ENCODE data around the gene PCCA. TPM values are rescaled to one million over a fixed set of nuclear protein-coding genes. Genes with fewer than 3 reads are reported as not detected.

Gene PCCA
- total and polyA plus RNA-seq, 2 donors (not counting 1 experiment from before 2014, with no cell fraction given), result 4.8 to 17.4 TPM

DNA sequence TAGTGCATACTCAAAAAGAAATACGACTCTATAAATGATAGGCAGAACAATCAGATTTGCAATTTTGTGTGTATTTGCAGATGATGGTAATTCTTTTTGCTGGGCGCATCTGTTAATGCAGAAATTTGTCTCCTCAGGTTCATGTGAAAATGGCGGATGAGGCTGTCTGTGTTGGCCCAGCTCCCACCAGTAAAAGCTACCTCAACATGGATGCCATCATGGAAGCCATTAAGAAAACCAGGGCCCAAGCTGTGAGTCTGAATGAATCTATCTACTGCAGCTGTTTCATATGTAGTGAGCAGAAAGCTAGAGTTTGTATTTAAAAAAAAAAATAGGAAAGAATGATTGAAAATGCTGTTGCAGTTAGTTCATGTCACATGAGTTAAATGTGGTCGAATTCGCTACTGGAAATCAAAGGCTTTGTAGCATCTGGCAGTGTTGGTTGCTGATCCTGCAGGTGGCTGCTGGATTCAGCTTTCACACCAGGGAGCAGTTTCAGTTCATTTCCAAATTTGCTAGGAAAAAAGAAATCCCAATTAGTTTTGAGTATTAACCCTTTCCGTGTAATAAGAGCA, 66.0 kb downstream of the PCCA start:
- ChIA-PET CTCF (no interaction called here), POLR2A (no interaction called here)
- H3K27ac Mint-ChIP-seq, result no peak overlapping the region
- H3K4me1 Mint-ChIP-seq, result no peaks in the 10 kb centered on the region
- H3K27me3 Mint-ChIP-seq, result no peaks in the 10 kb centered on the region
- Histone ChIP-seq H3K4me2 (replicated peaks; ENCODE audit: low read depth, low read length, poor library complexity, severe bottlenecking) (no peak overlapping the region), H3K27me3 (replicated peaks in 1 of 4; ENCODE audit: control extremely low read depth in 1 of 4, control insufficient read depth in 3 of 4, insufficient read depth in 4 of 4, low read length in 3 of 4) (no peaks in the 10 kb centered on the region), H3K79me2 (ENCODE audit: control insufficient read depth, insufficient read depth, low read length) (no peaks in the 10 kb centered on the region), H3K36me3 (replicated peaks in 1 of 2; ENCODE audit: control extremely low read depth in 1 of 2, control insufficient read depth in 1 of 2, extremely low read depth in 1 of 2, insufficient read depth in 2 of 2, low read length in 1 of 2) (peaks cover 0 to 4% of the 10 kb centered on the region in 2 experiments), H2AFZ (ENCODE audit: insufficient read depth, low read depth, low read length, poor library complexity, severe bottlenecking) (no peak overlapping the region), H3K4me3 (ENCODE audit: control extremely low read depth in 1 of 5, extremely low read depth in 1 of 5, insufficient read depth in 1 of 5, low read depth in 2 of 5, low read length in 4 of 5) (no peak overlapping the region), H3K27ac (ENCODE audit: low read length in 2 of 2) (no peak overlapping the region), H3K9ac (ENCODE audit: low read length) (no peak overlapping the region), H3K9me3 (ENCODE audit: control extremely low read depth in 1 of 3, control insufficient read depth in 2 of 3, insufficient read depth in 1 of 3, low read length in 2 of 3) (no peaks in the 10 kb centered on the region), H3K4me1 (ENCODE audit: control insufficient read depth in 2 of 2, insufficient read depth in 2 of 2, low read length in 2 of 2) (no peaks in the 10 kb centered on the region), H4K20me1 (ENCODE audit: control insufficient read depth, insufficient read depth, low read length, poor library complexity, severe bottlenecking) (no peaks in the 10 kb centered on the region)
- no peak overlapping the region for H3K4me3 Mint-ChIP-seq
- no peak for ATAC-seq (ENCODE audit: low read depth)
- no peaks in the 10 kb centered on the region for H3K9me3 Mint-ChIP-seq (ENCODE audit: insufficient read depth)
- TF ChIP-seq, protein P1, sequence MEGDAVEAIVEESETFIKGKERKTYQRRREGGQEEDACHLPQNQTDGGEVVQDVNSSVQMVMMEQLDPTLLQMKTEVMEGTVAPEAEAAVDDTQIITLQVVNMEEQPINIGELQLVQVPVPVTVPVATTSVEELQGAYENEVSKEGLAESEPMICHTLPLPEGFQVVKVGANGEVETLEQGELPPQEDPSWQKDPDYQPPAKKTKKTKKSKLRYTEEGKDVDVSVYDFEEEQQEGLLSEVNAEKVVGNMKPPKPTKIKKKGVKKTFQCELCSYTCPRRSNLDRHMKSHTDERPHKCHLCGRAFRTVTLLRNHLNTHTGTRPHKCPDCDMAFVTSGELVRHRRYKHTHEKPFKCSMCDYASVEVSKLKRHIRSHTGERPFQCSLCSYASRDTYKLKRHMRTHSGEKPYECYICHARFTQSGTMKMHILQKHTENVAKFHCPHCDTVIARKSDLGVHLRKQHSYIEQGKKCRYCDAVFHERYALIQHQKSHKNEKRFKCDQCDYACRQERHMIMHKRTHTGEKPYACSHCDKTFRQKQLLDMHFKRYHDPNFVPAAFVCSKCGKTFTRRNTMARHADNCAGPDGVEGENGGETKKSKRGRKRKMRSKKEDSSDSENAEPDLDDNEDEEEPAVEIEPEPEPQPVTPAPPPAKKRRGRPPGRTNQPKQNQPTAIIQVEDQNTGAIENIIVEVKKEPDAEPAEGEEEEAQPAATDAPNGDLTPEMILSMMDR (IDR thresholded peaks at IDR 0.05), result no peak
- TF ChIP-seq EZH2 (IDR thresholded peaks at IDR 0.05; ENCODE audit: borderline replicate concordance, insufficient read depth, low read depth, low read length, poor library complexity, severe bottlenecking), result no peak
- 97% methylated on average over 5 of the region's 6 CpGs for WGBS (ENCODE audit: insufficient coverage)
- intact Hi-C loops (cut with micrococcal nuclease), result no loop called here
- DNase-seq, result no peak

DNA sequence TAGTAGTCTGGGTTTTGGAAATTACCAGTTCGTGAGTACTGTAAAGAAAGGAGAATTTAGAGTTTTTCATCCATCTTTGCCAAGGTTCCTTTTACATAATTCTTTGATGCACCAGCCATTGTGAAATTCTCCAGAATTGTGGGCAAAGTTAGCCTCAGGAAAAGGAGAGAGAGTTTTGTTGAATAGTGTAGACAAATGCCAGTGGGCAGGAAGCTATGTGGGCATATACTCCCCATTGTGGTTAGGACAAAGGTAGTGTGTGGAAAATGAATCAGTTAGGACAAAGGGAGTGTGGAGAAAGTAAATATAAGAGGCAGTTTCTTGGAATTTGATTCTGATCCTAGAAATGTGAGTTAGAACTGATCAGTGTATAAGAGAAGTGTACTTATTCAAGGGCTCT, 67.9 kb downstream of the PCCA start:
- CTCF ChIA-PET, result no interaction called here
- POLR2A ChIA-PET, result no interaction called here
- Mint-ChIP-seq H3K9me3 (ENCODE audit: insufficient read depth) (no peaks in the 10 kb centered on the region), H3K27me3 (no peaks in the 10 kb centered on the region), H3K4me1 (no peaks in the 10 kb centered on the region), H3K27ac (no peak overlapping the region), H3K4me3 (no peak overlapping the region)
- no peak overlapping the region for H2AFZ ChIP-seq (ENCODE audit: insufficient read depth, low read depth, low read length, poor library complexity, severe bottlenecking)
- WGBS (ENCODE audit: insufficient coverage), result no CpG with 5 or more reads among the region's 1 CpG
- H3K4me3 ChIP-seq (ENCODE audit: control extremely low read depth in 1 of 5, extremely low read depth in 1 of 5, insufficient read depth in 1 of 5, low read depth in 2 of 5, low read length in 4 of 5), result no peak overlapping the region
- DNase-seq (no peak), ATAC-seq (ENCODE audit: low read depth) (no peak)
- H3K79me2 ChIP-seq (ENCODE audit: control insufficient read depth, insufficient read depth, low read length), result no peaks in the 10 kb centered on the region
- intact Hi-C loops (cut with micrococcal nuclease), result no loop called here
- no peak overlapping the region for H3K9ac ChIP-seq (ENCODE audit: low read length)
- H3K27ac ChIP-seq (ENCODE audit: low read length in 2 of 2), result no peak overlapping the region
- no peaks in the 10 kb centered on the region for H3K4me1 ChIP-seq (ENCODE audit: control insufficient read depth in 2 of 2, insufficient read depth in 2 of 2, low read length in 2 of 2)
- H3K9me3 ChIP-seq (ENCODE audit: control extremely low read depth in 1 of 3, control insufficient read depth in 2 of 3, insufficient read depth in 1 of 3, low read length in 2 of 3), result no peaks in the 10 kb centered on the region
- H3K4me2 ChIP-seq (replicated peaks; ENCODE audit: low read depth, low read length, poor library complexity, severe bottlenecking), result no peak overlapping the region
- peaks cover 0 to 4% of the 10 kb centered on the region in 2 experiments for H3K36me3 ChIP-seq (replicated peaks in 1 of 2; ENCODE audit: control extremely low read depth in 1 of 2, control insufficient read depth in 1 of 2, extremely low read depth in 1 of 2, insufficient read depth in 2 of 2, low read length in 1 of 2)
- TF ChIP-seq, protein P1 (IDR thresholded peaks at IDR 0.05), result no peak
- TF ChIP-seq EZH2 (IDR thresholded peaks at IDR 0.05; ENCODE audit: borderline replicate concordance, insufficient read depth, low read depth, low read length, poor library complexity, severe bottlenecking), result no peak
- no peaks in the 10 kb centered on the region for H3K27me3 ChIP-seq (replicated peaks in 1 of 4; ENCODE audit: control extremely low read depth in 1 of 4, control insufficient read depth in 3 of 4, insufficient read depth in 4 of 4, low read length in 3 of 4)
- H4K20me1 ChIP-seq (ENCODE audit: control insufficient read depth, insufficient read depth, low read length, poor library complexity, severe bottlenecking), result no peaks in the 10 kb centered on the region
